Vagina (tissue), 2 donors: Measurements from ENCODE around the gene ITPKB.

Experiments used
- CTCF ChIP-seq, 3 experiments: fragments of 450-650 bp in 2 of 3; fragments of 200-600 bp in 1 of 3; sonication (generic) in 1 of 3; IDR thresholded peaks; one replicate each; pipeline ENCODE4 v1.5.1; 2017 to 2019; ENCODE audit warnings: antibody characterized with exemption in 3 of 3, mild to moderate bottlenecking in 2 of 3, moderate library complexity in 2 of 3
- POLR2A ChIP-seq, 2 donors: fragments of 450-650 bp; IDR thresholded peaks; one replicate each; pipeline ENCODE4 v1.6.1; 2017; ENCODE audit warnings: antibody characterized with exemption in 2 of 2, mild to moderate bottlenecking in 2 of 2, moderate library complexity in 2 of 2
- POLR2AphosphoS5 ChIP-seq, 2 donors: sonication (generic); formaldehyde crosslinking; IDR thresholded peaks; one replicate each; pipeline ENCODE4 v1.9.0; 2017; ENCODE audit warnings: antibody characterized with exemption in 2 of 2, mild to moderate bottlenecking in 2 of 2, low read depth in 1 of 2; ENCODE audit not compliant: insufficient read depth in 1 of 2

- TF ChIP-seq CTCF (IDR thresholded peaks at IDR 0.05), result no peak
- TF ChIP-seq POLR2A (IDR thresholded peaks at IDR 0.05), result no peak
- no peak for TF ChIP-seq POLR2AphosphoS5 (IDR thresholded peaks at IDR 0.05; ENCODE audit: insufficient read depth in 1 of 2, low read depth in 1 of 2)
These were observed 67.8 kb downstream of the ITPKB start for GRCh38 chr1:226671277-226671676.
